Stimulated activated CD4-positive, alpha-beta T cell treated with anti-CD3 and anti-CD28 coated beads, Interleukin-1b, Interleukin-23, amount 100 ng/mL, for 4 hours (primary cell): ENCODE measurements around the gene GPR50.

Source experiments
- DNase-seq, 2 donors: peaks; one replicate each; pipeline ENCODE4 v3.0.0-alpha.2; 2020; ENCODE audit warnings: low read depth in 2 of 2

GPR50 gene

GRCh38 chrX:151176231-151176750 lies at the start of gene GPR50:
Gene GPR50, plus strand, starts transcription at chrX:151176584. Its CDS starts 138 bp downstream, at chrX:151176722.
- DNase-seq: no peak

DNA sequence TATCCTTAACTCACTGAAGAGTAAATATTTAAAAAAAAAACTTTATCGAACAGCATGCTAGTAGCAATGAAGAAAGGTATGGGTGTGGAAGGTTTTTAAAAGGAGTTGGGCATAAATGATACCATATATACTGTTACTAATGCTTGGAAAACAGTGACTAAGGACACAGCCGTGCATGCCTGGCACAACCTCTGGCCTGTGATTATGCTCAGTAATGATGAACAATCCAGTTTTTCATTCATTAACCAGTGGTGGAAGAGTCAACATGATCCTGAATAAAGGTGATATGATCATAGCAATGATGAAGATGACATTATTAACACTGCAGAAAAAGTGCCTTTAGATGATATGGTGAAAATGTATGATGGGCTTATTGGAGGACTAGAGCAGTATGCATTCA lies 43.9 kb upstream of the GPR50 start:
- DNase-seq: no peak

DNA sequence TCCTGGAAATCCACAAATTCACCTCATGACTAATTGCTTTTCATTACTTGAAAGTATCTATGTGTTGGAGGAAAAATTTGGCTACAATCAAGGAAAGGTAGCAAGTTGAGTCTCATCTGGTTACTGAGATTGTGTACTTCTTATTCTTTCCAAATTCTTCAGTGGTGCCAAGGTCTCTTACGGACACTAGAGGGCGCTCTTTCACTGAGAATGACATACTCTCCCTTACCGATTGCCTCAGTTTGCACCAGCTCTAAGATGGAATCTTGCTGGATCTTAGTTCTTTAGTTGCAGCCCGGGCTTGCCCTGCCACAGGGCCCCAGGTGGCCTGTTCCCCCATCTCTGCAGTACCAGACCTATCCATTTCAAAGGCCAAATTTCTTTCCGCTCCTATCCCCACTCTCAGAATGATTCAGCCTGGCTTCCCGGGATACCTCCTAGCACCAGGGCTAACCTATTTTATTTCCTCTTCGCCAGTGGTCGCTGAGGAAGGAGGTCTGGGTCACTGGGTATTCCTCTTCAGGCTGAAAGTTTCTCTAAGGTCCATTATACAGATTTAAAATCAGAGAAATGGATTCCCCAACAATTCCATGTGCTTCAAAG lies 24.6 kb upstream of the GPR50 start:
- peak in 1 of 2 donors; percentile 9 for DNase-seq

DNA sequence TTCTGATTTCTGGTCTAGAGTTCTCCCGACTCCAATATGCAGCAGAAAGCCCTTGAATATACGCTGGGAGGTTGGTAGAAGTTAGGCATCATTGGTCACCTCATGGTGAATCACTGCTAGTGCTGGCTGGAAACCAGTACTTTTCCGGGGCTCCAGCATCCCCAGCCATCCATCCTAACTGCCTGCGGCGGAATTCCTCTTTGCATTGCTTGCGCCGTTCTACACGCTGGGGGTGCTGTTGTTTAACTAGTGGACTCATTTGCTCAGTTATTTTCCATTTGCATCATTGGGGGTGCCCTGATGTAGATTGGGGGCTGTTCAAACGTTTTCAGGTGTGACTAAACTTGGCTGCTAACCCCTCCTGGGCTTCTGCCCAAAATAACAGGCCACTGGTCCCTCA lies 23.3 kb upstream of the GPR50 start:
- DNase-seq: no peak

GRCh38 chrX:151153667-151154066 lies 22.7 kb upstream of the GPR50 start:
- DNase-seq: no peak

- no peak for DNase-seq
Measured at GRCh38 chrX:151155234-151155633, 21.1 kb upstream of the GPR50 start.

DNA sequence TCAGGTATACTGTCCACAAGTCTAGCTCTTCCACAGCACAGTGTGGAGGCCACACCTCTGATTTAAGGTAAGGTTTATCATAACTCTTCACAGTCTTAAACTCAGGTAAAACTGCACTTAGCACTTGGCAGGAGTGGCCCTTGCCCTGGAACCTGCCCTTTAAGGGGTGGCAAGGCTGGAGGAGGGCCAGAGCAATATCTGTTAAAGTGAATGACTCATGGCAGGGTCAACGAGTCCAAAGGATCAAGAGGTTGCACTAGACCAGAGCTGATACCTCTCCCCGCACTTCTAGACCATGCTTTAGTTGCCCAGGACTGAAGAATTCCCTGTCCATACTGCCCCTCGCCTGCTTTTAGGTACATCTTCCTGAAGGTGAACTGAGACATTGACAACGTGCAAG lies 14.7 kb upstream of the GPR50 start:
- no peak for DNase-seq

- DNase-seq: no peak
Measured at GRCh38 chrX:151167791-151168345, 8.5 kb upstream of the GPR50 start.

- DNase-seq: no peak
Measured at GRCh38 chrX:151169783-151170182, 6.6 kb upstream of the GPR50 start.

DNA sequence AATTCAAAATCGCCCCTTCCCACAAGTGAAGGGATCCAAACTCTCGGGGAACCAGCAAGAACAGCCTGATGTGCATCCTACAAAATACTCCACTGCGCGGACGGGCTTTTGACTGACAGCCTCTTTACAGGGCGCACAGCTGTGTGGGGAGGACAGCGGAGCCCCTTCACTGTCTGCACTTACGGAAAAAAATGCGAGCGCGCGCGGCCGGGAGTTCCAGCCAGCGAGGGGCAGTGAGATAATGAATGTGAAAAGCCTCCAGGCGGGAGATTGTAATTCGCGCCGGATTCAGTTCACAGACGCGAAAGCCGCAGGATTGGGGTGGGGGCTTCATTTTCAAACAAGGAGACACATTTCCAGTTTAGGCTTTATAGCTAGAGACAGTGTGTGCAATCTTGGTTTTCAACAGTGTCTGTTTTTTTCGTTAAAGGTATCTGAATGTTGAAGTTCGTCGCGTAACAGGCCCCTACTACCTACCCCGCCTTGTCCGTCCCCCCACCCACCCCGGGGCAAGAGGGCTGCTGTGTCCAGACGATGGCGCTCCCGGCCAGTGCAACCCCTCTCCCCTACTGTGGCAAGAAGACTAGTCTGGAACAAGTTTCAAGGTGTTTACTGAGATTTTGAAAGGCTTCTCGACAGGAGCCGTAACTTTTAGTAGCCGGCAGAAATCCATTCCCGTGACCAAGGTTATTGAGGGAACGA lies 1.7 kb upstream of the GPR50 start:
- DNase-seq: no peak

DNA sequence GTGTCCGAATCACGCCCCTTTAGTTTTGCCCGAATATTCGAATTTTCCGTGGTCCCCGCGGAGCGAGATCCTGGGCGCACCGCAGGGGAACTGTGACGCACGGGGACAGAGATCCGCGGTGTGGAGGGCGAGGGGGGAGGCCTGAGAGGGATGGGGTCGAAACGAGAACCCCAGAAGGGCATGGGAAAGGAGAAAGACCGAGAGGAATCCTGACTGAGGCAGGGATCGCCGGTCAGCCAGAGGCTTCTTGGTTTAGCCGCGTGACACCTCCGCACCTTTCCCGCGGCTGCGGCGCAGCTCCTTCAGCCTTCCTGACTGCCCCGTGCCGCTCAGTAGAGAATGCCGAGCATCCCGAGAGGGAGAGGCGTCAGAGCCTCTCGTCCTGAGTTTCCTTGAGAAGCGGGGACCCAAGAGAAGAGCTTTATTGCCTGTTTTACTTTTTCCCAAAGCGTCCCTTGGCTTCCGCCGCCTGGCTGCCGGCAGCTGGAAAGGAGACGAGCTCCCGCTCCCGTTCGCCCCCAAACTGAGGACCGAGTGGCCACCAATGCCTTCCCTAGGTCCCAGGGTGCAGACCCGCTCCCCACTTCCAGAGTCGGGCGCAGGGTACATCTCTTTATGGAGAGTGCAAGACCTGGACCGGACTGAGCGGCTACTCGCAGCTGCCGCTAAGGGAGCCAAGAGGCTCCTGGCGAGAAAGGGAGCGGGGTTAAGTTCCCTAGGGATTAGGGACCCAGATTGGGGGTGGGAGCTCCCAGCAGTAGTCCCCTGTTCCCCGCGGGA lies 911 bp upstream of the GPR50 start:
- no peak for DNase-seq

- no peak for DNase-seq
Measured at GRCh38 chrX:151177141-151178027, 1.0 kb downstream of the GPR50 start.

- DNase-seq: no peak
Measured at GRCh38 chrX:151178746-151179145, 2.4 kb downstream of the GPR50 start.

- DNase-seq: no peak
Measured at GRCh38 chrX:151180400-151180799, 4.0 kb downstream of the GPR50 start.

DNA sequence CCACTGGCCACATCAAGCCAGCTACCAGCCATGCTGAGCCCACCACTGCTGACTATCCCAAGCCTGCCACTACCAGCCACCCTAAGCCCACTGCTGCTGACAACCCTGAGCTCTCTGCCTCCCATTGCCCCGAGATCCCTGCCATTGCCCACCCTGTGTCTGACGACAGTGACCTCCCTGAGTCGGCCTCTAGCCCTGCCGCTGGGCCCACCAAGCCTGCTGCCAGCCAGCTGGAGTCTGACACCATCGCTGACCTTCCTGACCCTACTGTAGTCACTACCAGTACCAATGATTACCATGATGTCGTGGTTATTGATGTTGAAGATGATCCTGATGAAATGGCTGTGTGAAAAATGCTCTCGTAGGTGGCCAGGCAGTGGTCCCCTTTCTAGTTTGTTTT lies 4.7 kb downstream of the GPR50 start:
- DNase-seq: no peak

DNA sequence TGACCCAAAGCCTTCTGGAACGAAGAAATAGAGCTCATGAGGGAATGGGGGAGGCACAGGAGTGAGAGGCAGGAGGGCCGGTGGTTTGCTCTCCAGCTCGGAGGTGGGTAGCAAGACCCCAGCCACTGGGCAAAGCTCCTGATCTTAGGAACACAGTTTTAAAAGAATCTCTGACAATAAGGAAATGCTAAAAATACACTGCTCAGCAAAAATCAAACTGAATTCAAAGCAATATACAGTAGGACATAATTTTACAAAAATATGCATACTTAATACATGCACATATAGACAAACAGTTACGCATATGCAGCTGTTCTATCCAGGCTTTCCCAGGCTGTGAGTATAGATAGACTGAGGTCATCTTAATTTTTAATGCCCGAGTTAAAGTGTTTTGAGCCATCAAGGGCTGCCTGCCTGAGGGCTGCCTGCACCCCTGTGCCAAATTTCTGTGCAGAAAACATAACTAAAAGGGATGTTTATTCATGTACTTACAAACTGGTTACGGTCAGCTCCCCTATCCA lies 6.9 kb downstream of the GPR50 start:
- DNase-seq: no peak

GRCh38 chrX:151183912-151184565 lies 7.7 kb downstream of the GPR50 start:
- DNase-seq: no peak

DNA sequence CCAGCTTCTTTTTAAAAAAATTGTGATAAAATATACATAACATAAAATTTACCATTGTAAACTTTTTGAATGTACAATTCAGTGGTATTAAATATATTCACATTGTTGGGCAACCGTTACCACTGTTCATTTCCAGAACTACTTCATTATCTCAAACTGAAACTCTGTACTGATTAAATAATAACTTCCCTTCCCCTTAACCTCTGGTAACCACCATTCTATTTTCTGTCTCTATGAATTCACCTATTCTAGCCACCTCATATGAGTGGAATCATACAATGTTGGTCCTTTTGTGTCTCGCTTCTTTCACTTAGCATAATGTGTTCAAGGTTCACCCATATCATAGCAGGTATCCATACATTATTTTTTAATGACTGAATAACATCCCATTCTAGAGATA lies 8.3 kb downstream of the GPR50 start:
- no peak for DNase-seq

DNA sequence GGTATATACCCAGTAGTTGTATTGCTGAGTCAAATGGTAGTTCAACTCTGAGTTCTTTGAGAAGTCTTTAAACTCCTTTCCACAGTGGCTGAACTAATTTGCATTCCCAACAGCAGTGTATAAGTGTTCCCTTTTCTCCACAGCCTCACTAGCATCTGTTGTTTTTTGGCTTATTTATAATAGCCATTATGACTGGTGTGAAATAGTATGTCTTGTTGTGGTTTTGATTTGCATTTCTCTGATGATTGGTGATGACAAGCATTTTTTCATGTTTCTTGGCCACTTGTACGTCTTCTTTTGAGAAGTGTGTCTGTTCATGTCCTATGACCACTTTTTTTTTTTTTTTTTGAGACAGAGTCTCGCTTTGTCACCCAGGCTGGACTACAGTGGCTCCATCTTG lies 30.5 kb downstream of the GPR50 start:
- DNase-seq: no peak

- DNase-seq: no peak
Measured at GRCh38 chrX:151225843-151226242, 49.5 kb downstream of the GPR50 start.

GRCh38 chrX:151226941-151227340 lies 50.6 kb downstream of the GPR50 start:
- DNase-seq: no peak
